Measurements from ENCODE around the gene PTH2. TPM values are rescaled to one million over a fixed set of nuclear protein-coding genes. Genes with fewer than 3 reads are reported as not detected.

Gene PTH2
- total RNA-seq, 1 experiment from 2014 or later, result 1.0 TPM

- Mint-ChIP-seq H3K9me3 (peaks cover 18% of the 10 kb centered on the region), H3K4me1 (no peaks in the 10 kb centered on the region; the same call in 1 of the 2 replicates), H3K4me3 (no peak overlapping the region), H3K36me3 (peaks cover 2% of the 10 kb centered on the region; the same call in 1 of the 2 replicates), H3K27ac (no peak overlapping the region), H3K27me3 (ENCODE audit: low read depth) (peaks cover 21% of the 10 kb centered on the region)
- ChIA-PET POLR2A (no interaction called here), CTCF (interaction anchor here (1.4 kb wide), 1 partner anchor 92 kb away, joined by 4 read pairs; no protein-coding TSS in a partner anchor)
- TF ChIP-seq STAT6 (CRISPR knock-in tag; conservative IDR thresholded peaks at IDR 0.05; ENCODE audit: low read depth) (no peak), ZNF232 (CRISPR knock-in tag; IDR thresholded peaks at IDR 0.05) (no peak), PRRX2 (CRISPR knock-in tag; IDR thresholded peaks at IDR 0.05) (no peak), ZNF512 (CRISPR knock-in tag; IDR thresholded peaks at IDR 0.05; ENCODE audit: borderline replicate concordance) (no peak), CBFB (CRISPR knock-in tag; IDR thresholded peaks at IDR 0.05; ENCODE audit: low read depth) (no peak), PRDM15 (CRISPR knock-in tag; IDR thresholded peaks at IDR 0.05) (no peak), HMGA2 (CRISPR knock-in tag; IDR thresholded peaks at IDR 0.05) (no peak), OVOL2 (CRISPR knock-in tag; IDR thresholded peaks at IDR 0.05; ENCODE audit: borderline replicate concordance) (no peak), JAZF1 (CRISPR knock-in tag; IDR thresholded peaks at IDR 0.05) (no peak), NFATC4 (CRISPR knock-in tag; IDR thresholded peaks at IDR 0.05) (no peak), ZMAT4 (CRISPR knock-in tag; IDR thresholded peaks at IDR 0.05) (no peak), CREB1 (CRISPR knock-in tag; IDR thresholded peaks at IDR 0.05) (no peak), NFE2L1 (CRISPR knock-in tag; IDR thresholded peaks at IDR 0.05) (no peak), TEAD1 (CRISPR knock-in tag; IDR thresholded peaks at IDR 0.05) (no peak), NR2C2 (CRISPR knock-in tag; IDR thresholded peaks at IDR 0.05) (no peak)
- ATAC-seq (no peak), DNase-seq (ENCODE audit: low spot score) (no peak)
These were observed 39.6 kb downstream of the PTH2 start for GRCh38 chr19:49383599-49383998.

GRCh38 chr19:49382639-49383038 lies 40.6 kb downstream of the PTH2 start:
- ChIA-PET POLR2A (no interaction called here), CTCF (interaction anchor here (1.4 kb wide), 1 partner anchor 93 kb away, joined by 4 read pairs; no protein-coding TSS in a partner anchor)
- DNase-seq (ENCODE audit: low spot score), result no peak
- ATAC-seq, result no peak
- Mint-ChIP-seq H3K36me3 (peaks cover 2% of the 10 kb centered on the region; the same call in 1 of the 2 replicates), H3K4me1 (no peaks in the 10 kb centered on the region; the same call in 1 of the 2 replicates), H3K9me3 (peaks cover 18% of the 10 kb centered on the region), H3K4me3 (no peak overlapping the region), H3K27me3 (ENCODE audit: low read depth) (peaks cover 14% of the 10 kb centered on the region), H3K27ac (no peak overlapping the region)
- TF ChIP-seq RORB (CRISPR knock-in tag; IDR thresholded peaks at IDR 0.05) (no peak), FOXJ3 (CRISPR knock-in tag; IDR thresholded peaks at IDR 0.05; ENCODE audit: borderline replicate concordance) (no peak), TP53 (CRISPR knock-in tag; IDR thresholded peaks at IDR 0.05) (no peak), TEAD4 (CRISPR knock-in tag; IDR thresholded peaks at IDR 0.05) (no peak), HMGXB4 (CRISPR knock-in tag; IDR thresholded peaks at IDR 0.05) (no peak), SMAD3 (CRISPR knock-in tag; IDR thresholded peaks at IDR 0.05; ENCODE audit: borderline replicate concordance) (no peak), NFE2L1 (CRISPR knock-in tag; IDR thresholded peaks at IDR 0.05) (no peak), NFYB (CRISPR knock-in tag; conservative IDR thresholded peaks at IDR 0.05; ENCODE audit: low read depth) (no peak), PRRX2 (CRISPR knock-in tag; IDR thresholded peaks at IDR 0.05) (no peak), ARID4B (CRISPR knock-in tag; IDR thresholded peaks at IDR 0.05; ENCODE audit: borderline replicate concordance) (no peak)
